AG09309 (cell line): ENCODE data around the gene AAK1.
A peak's percentile ranks its signal among the peaks of the same experiment; 100 is the strongest.
"Not testable (repeated sequence)": the region's sequence is repeated elsewhere in the genome, so short reads cannot be mapped to it uniquely, and the experiment has no call there.

Experiments
- DNase-seq: peaks from one replicate; pipeline ENCODE4 v3.0.0-alpha.2; 2010; ENCODE audit warnings: low read depth
- H3K4me3 ChIP-seq: 2 replicates; pipeline ENCODE4 v1.5.1; 2011; ENCODE audit warnings: mild to moderate bottlenecking, low read depth, low read length, moderate library complexity; ENCODE audit not compliant: control insufficient read depth
- TF ChIP-seq, protein P1 (sequence below): IDR thresholded peaks from 2 replicates; pipeline ENCODE4 v1.5.1; 2011; ENCODE audit warnings: mild to moderate bottlenecking, low read depth, low read length, inconsistent platforms; ENCODE audit not compliant: insufficient read depth, control insufficient read depth; ENCODE audit errors: missing control alignments

AAK1 gene

DNA sequence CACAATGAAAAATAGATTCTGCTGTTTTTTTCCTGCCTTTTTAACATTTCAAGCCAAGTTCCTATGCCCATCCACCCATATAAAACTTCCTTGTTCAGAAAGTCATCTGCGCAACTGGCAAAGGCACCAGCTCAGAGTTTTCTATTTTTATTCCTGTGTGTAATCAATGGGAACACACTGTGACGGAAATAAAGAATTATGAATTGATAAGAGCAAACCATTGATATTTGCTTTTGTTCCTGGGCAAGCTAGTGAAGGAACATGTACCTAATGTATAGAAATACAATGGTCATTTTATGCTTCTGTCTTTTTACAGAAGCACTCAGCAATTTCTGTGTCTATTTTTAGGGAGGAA is 30.8 kb upstream of the AAK1 start:
- TF ChIP-seq, protein P1, sequence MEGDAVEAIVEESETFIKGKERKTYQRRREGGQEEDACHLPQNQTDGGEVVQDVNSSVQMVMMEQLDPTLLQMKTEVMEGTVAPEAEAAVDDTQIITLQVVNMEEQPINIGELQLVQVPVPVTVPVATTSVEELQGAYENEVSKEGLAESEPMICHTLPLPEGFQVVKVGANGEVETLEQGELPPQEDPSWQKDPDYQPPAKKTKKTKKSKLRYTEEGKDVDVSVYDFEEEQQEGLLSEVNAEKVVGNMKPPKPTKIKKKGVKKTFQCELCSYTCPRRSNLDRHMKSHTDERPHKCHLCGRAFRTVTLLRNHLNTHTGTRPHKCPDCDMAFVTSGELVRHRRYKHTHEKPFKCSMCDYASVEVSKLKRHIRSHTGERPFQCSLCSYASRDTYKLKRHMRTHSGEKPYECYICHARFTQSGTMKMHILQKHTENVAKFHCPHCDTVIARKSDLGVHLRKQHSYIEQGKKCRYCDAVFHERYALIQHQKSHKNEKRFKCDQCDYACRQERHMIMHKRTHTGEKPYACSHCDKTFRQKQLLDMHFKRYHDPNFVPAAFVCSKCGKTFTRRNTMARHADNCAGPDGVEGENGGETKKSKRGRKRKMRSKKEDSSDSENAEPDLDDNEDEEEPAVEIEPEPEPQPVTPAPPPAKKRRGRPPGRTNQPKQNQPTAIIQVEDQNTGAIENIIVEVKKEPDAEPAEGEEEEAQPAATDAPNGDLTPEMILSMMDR = no peak
- DNase-seq = no peak
- no peak overlapping the region for H3K4me3 ChIP-seq

DNA sequence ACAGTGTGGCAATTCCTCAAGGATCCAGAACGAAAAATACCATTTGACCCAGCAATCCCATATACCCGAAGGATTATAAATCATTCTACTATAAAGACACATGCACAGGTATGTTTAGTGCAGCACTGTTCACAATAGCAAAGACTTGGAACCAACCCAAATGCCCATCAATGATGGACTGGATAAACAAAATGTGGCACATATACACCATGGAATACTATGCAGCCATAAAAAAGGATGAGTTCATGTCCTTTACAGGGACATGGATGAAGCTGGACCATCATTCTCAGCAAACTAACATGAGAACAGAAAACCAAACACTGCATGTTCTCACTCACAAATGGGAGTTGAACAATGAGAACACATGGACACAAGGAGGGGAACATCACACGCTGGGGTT is 29.6 kb upstream of the AAK1 start:
- not testable (repeated sequence) for H3K4me3 ChIP-seq, DNase-seq

DNA sequence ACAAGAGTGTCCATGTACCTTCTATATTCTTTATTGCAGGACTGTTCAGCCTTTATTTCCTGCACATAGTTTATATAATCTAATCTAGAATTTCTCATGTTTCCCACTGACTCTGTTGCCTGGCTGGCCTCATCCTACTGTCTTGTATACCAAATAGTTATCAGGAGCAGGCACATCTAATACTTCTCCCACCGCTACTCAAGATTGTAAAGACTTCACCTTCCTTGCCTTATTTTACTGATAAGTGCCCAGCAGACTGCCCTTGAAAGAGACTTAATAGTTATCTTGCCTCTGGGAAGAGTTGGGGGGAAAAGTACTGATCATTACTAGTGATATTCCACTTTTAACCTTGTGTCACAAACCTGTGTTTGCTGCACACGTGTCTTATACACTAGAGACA is 26.1 kb upstream of the AAK1 start:
- TF ChIP-seq, protein P1 = no peak
- DNase-seq = no peak
- no peak overlapping the region for H3K4me3 ChIP-seq

DNA sequence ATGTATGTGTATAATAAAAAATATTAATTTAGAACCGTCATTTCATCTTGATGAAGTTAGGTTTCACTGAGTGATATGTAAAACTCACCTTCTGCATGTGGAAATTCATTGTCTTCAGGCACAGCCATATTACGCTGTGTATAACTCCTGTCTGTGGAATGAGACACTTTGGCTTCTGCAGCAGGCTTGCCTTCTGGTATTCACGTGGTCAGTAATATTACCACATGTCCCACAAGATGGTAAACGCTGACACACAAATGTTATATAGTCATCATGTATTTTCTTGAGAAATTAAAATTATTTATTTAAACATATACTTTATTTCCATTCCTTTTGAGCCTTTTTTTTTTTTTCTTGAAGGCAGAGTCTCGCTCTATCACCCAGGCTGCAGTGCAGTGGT is 25.1 kb upstream of the AAK1 start:
- no peak overlapping the region for H3K4me3 ChIP-seq
- TF ChIP-seq, protein P1 = no peak
- no peak for DNase-seq

DNA sequence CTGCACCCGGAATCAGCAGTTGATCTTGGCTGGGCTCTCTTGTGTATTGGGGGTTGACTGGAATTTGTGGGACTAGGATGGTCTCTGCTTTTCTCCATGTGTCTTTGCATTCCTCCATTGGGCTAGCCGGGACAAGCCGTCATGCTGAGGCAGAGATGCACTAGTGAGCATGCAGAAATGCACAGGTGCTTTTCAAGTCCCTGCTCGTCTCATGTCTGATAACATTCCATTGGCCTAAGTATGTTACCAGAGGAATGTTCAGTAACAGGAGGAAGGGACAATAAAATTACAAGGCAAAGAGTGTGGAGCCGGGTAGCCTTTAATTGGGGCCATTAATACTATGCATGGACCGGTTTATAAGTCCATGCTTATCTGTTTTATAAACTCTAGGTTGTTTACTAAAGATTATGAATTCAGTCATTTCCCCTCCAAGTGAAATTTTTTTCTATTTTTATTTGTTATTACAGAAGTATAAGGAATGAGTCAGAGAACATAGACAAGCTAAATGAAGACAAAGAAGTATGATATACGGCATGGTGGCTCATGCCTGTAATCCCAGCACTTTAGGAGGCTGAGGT is 24.4 kb upstream of the AAK1 start:
- no peak overlapping the region for H3K4me3 ChIP-seq
- peak; percentile 35 for DNase-seq
- TF ChIP-seq, protein P1 = no peak

DNA sequence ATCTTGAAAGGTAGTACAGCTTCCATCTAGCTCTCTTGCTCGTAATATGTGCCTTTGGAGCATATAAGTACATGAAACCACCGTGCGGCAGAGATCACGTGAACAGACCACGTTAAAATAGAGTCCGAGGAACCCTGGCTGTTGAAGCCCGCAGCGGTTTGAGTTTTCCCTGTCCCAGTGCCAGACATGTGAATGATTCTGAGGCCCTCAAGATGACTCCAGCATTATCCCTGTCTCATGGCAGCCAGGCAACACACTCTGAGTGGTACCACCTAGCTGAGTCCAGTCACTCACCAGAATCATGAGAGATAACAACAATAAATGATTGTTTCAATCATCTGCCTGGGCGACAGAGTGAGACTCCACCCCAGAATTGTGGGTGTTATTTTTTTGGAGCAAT is 21.6 kb upstream of the AAK1 start:
- no peak for DNase-seq
- TF ChIP-seq, protein P1 = no peak
- no peak overlapping the region for H3K4me3 ChIP-seq

DNA sequence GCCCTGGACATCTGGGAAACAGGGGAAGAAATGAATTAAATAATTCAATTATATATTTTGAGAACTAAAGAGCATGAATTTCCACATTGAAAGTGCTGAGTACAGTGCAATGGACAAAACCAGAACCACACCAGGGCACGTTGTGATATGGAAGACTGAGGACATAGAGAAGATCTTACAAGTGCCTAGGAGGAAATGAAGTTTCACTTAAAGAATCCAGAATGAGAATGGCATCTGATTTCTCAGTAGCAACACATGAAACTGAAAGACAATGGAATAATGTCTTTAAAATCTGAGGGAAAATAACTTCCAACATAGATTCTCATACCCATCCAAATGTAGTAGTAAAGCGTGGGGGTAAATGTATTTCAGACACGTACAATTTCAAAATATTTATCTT is 20.3 kb upstream of the AAK1 start:
- no peak for DNase-seq
- no peak overlapping the region for H3K4me3 ChIP-seq
- TF ChIP-seq, protein P1 = no peak

DNA sequence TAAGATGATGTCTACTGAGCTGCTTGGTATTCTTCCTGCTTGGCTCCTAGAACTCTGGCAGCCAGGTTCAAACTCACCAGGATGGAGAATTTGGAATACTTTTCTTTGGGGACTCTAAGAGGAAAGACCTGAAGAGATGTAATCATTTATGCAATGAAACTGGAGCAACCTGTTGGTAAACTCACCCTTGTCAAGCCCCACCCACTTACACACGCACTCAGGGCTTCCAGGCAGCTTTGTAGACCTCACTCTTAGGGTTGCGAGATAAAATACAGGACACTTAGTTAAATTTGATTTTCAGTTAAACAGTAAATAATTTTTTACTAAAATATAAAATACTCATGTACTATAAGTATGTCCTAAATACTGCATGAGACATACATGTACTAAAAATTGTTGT is 19.0 kb upstream of the AAK1 start:
- DNase-seq, H3K4me3 ChIP-seq: not testable (repeated sequence)
